CD14-positive monocyte (primary cell): ENCODE measurements around the gene HSPB3. TPM values are rescaled to one million over a fixed set of nuclear protein-coding genes. Genes with fewer than 3 reads are reported as not detected.

Source experiments
- DNase-seq, 3 donors: peaks; one replicate each; pipeline ENCODE4 v3.0.0-alpha.2; 2011 to 2022
- H2AFZ ChIP-seq: 2 replicates; pipeline ENCODE4 v1.6.0; 2012; ENCODE audit warnings: mild to moderate bottlenecking, low read depth, low read length, inconsistent platforms; ENCODE audit not compliant: insufficient read depth, poor library complexity, severe bottlenecking
- H3K27ac ChIP-seq, 2 donors: 1 replicate in 1 of 2; 2 replicates in 1 of 2; pipeline ENCODE4 v1.5.1; 2012 to 2013; ENCODE audit warnings: low read length in 2 of 2, control low read depth in 1 of 2, inconsistent platforms in 1 of 2, low read depth in 1 of 2, mild to moderate bottlenecking in 1 of 2
- H3K27me3 ChIP-seq, 2 donors: one replicate each; pipeline versions ENCODE4 v1.6.0 to v1.6.1; 2011 to 2013; ENCODE audit warnings: low read length in 2 of 2; ENCODE audit not compliant: control insufficient read depth in 2 of 2, insufficient read depth in 2 of 2
- H3K36me3 ChIP-seq, 2 donors: replicated peaks in 1 of 2; 1 replicate in 1 of 2; 2 replicates in 1 of 2; pipeline versions ENCODE4 v1.5.1 to v1.6.1; 2012 to 2013; ENCODE audit warnings: low read length in 2 of 2, control low read depth in 1 of 2, inconsistent platforms in 1 of 2, mild to moderate bottlenecking in 1 of 2; ENCODE audit not compliant: insufficient read depth in 2 of 2, control insufficient read depth in 1 of 2
- H3K4me1 ChIP-seq, 2 donors: 1 replicate in 1 of 2; 2 replicates in 1 of 2; pipeline versions ENCODE4 v1.5.1 to v1.6.1; 2012 to 2013; ENCODE audit warnings: low read length in 2 of 2, control low read depth in 1 of 2, inconsistent platforms in 1 of 2, mild to moderate bottlenecking in 1 of 2, moderate library complexity in 1 of 2; ENCODE audit not compliant: insufficient read depth in 2 of 2, control insufficient read depth in 1 of 2
- H3K4me2 ChIP-seq: replicated peaks from 2 replicates; pipeline ENCODE3; 2012; ENCODE audit warnings: low read length, moderate library complexity, mild to moderate bottlenecking; ENCODE audit not compliant: poor library complexity, severe bottlenecking; ENCODE audit errors: extremely low read depth
- H3K4me3 ChIP-seq, 3 experiments: fragments of 200-600 bp in 1 of 3; sonication (generic) in 1 of 3; replicated peaks in 1 of 3; 1 replicate in 2 of 3; 2 replicates in 1 of 3; pipeline ENCODE4 v1.5.1; 2011 to 2013; ENCODE audit warnings: low read length in 3 of 3, mild to moderate bottlenecking in 3 of 3, control low read depth in 2 of 3, low read depth in 2 of 3, inconsistent platforms in 1 of 3, moderate library complexity in 1 of 3
- H3K79me2 ChIP-seq: 2 replicates; pipeline ENCODE4 v1.6.0; 2012; ENCODE audit warnings: mild to moderate bottlenecking, control low read depth, inconsistent platforms, low read length, moderate library complexity; ENCODE audit not compliant: insufficient read depth
- H3K9ac ChIP-seq: 2 replicates; pipeline ENCODE4 v1.6.0; 2017; ENCODE audit warnings: low read length, mild to moderate bottlenecking; ENCODE audit not compliant: insufficient read depth, poor library complexity, severe bottlenecking
- H3K9me3 ChIP-seq, 2 donors: replicated peaks in 1 of 2; 1 replicate in 1 of 2; 2 replicates in 1 of 2; pipeline versions ENCODE4 v1.5.1 to v1.6.1; 2012 to 2013; ENCODE audit warnings: low read length in 2 of 2, control low read depth in 1 of 2; ENCODE audit not compliant: control insufficient read depth in 1 of 2, insufficient read depth in 1 of 2
- H4K20me1 ChIP-seq: 2 replicates; pipeline ENCODE4 v1.6.0; 2012; ENCODE audit warnings: mild to moderate bottlenecking, low read length, control low read depth, moderate library complexity; ENCODE audit not compliant: insufficient read depth
- H3K27ac Mint-ChIP-seq, 7 donors: one replicate each; pipeline ENCODE4 v1.8.0; 2020; ENCODE audit warnings: mild to moderate bottlenecking in 7 of 7, mixed read lengths in 7 of 7, moderate library complexity in 6 of 7, inconsistent platforms in 2 of 7
- H3K27me3 Mint-ChIP-seq, 3 donors: one replicate each; pipeline ENCODE4 v1.8.0; 2021 to 2022; ENCODE audit warnings: low read depth in 3 of 3, mild to moderate bottlenecking in 3 of 3, mixed read lengths in 3 of 3, moderate library complexity in 3 of 3, inconsistent platforms in 1 of 3
- H3K36me3 Mint-ChIP-seq, 2 donors: one replicate each; pipeline ENCODE4 v1.8.0; 2020; ENCODE audit warnings: mixed read lengths in 2 of 2, inconsistent platforms in 1 of 2, mild to moderate bottlenecking in 1 of 2
- H3K4me1 Mint-ChIP-seq: one replicate; pipeline ENCODE4 v1.8.0; 2020; ENCODE audit warnings: mild to moderate bottlenecking, mixed read lengths
- H3K4me3 Mint-ChIP-seq, 2 donors: one replicate each; pipeline ENCODE4 v1.8.0; 2020; ENCODE audit warnings: mild to moderate bottlenecking in 2 of 2, mixed read lengths in 2 of 2, moderate library complexity in 1 of 2
- H3K9me3 Mint-ChIP-seq, 7 donors: one replicate each; pipeline ENCODE4 v1.8.0; 2020 to 2022; ENCODE audit warnings: mixed read lengths in 7 of 7, mild to moderate bottlenecking in 6 of 7, moderate library complexity in 6 of 7, inconsistent platforms in 2 of 7
- WGBS: methylation state at CpG from one replicate; pipeline ENCODE4 v1.1.5; 2013; ENCODE audit warnings: missing lambda C conversion rate; ENCODE audit not compliant: insufficient coverage; 5-methylcytosine and 5-hydroxymethylcytosine counted together
- intact Hi-C, 2 donors: fragments of 100-400 bp; cut with micrococcal nuclease; formaldehyde crosslinking; loops; one replicate each; pipeline versions ENCODE4 v1.15.0 to v1.15.1; 2023
- polyA plus RNA-seq, 3 donors: library from polyadenylated mRNA; depleted of rRNA in 1 of 3; unstranded in 2 of 3; stranded (reverse) in 1 of 3; fragments of 300-500 nt in 2 of 3; fragments of >200 nt in 1 of 3; fragmentation: Illumina TruSeq in 2 of 3; gene quantifications; 1 replicate in 2 of 3; 2 replicates in 1 of 3; pipeline ENCODE4 v1.2.3, GENCODE V29; 2012 to 2021
- TF ChIP-seq, protein P1 (sequence below): fragments of 200-600 bp; IDR thresholded peaks from one replicate; pipeline ENCODE4 v1.8.0; 2022; ENCODE audit warnings: antibody characterized with exemption, mild to moderate bottlenecking

Gene HSPB3
- polyA plus RNA-seq, 3 donors: not detected

DNA sequence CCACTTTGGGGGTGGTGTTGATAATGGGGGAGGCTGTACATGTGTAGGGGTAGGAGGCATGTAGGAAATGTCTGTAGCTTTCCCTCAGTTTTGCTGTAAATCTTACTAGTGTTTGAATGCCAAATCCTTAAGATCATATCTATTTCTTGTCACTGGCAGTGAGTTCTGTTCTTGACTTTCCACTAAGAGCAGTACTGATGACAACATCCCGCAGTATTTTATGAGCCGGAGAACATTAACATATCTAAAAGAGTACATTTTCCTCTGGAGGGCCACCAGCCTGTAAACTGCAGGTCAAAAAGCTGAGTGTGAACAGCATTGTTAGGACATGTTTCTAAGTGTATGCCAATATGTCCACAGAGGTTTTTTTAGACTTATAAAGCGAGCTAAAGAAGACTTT, 2.5 kb upstream of the HSPB3 start:
- Histone ChIP-seq H3K27me3 (peaks cover 0 to 3% of the 10 kb centered on the region in 2 donors), H3K9me3 (no peaks in the 10 kb centered on the region), H3K27ac (no peak overlapping the region), H3K4me1 (no peaks in the 10 kb centered on the region), H2AFZ (no peak overlapping the region), H3K4me2 (no peak overlapping the region), H3K79me2 (no peaks in the 10 kb centered on the region), H4K20me1 (no peaks in the 10 kb centered on the region), H3K4me3 (no peak overlapping the region), H3K36me3 (no peaks in the 10 kb centered on the region), H3K9ac (no peak overlapping the region)
- no peak overlapping the region for H3K27ac Mint-ChIP-seq
- WGBS: no CpG with 5 or more reads among the region's 3 CpGs
- no peak for DNase-seq
- intact Hi-C loops: no loop called here
- H3K4me1 Mint-ChIP-seq: no peaks in the 10 kb centered on the region
- H3K9me3 Mint-ChIP-seq: no peaks in the 10 kb centered on the region
- TF ChIP-seq, protein P1, sequence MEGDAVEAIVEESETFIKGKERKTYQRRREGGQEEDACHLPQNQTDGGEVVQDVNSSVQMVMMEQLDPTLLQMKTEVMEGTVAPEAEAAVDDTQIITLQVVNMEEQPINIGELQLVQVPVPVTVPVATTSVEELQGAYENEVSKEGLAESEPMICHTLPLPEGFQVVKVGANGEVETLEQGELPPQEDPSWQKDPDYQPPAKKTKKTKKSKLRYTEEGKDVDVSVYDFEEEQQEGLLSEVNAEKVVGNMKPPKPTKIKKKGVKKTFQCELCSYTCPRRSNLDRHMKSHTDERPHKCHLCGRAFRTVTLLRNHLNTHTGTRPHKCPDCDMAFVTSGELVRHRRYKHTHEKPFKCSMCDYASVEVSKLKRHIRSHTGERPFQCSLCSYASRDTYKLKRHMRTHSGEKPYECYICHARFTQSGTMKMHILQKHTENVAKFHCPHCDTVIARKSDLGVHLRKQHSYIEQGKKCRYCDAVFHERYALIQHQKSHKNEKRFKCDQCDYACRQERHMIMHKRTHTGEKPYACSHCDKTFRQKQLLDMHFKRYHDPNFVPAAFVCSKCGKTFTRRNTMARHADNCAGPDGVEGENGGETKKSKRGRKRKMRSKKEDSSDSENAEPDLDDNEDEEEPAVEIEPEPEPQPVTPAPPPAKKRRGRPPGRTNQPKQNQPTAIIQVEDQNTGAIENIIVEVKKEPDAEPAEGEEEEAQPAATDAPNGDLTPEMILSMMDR: no peak
- H3K4me3 Mint-ChIP-seq: no peak overlapping the region
- peaks cover 1 to 9% (median 4%) of the 10 kb centered on the region in 3 donors for H3K27me3 Mint-ChIP-seq
- H3K36me3 Mint-ChIP-seq: no peaks in the 10 kb centered on the region

DNA sequence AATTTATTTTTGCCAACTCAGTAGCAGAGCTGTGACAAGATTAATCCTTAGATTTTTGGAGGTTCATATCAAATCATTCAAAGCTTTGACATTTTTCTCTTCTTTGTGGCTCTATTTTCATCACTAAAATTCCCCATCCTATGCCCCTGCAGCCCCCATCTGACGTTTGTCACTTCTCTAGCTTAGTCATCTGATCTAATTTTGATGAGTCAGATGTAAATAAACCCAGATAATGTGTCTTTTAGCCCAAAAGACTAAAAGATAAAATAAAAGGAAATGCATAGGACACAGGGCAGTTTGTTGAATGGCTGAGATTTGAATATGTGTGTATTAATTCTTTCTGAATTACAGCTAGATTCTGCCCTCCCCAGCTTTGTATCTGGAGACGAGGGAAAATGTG, 897 bp upstream of the HSPB3 start:
- H3K27ac Mint-ChIP-seq: no peak overlapping the region
- H3K27ac ChIP-seq: no peak overlapping the region
- no peaks in the 10 kb centered on the region for H3K36me3 Mint-ChIP-seq

More for the DNA sequence above, 897 bp upstream of the HSPB3 start:
- TF ChIP-seq, protein P1: no peak
- Histone ChIP-seq H3K4me2 (no peak overlapping the region), H2AFZ (no peak overlapping the region), H4K20me1 (no peaks in the 10 kb centered on the region), H3K9ac (no peak overlapping the region), H3K4me3 (no peak overlapping the region), H3K4me1 (no peaks in the 10 kb centered on the region), H3K27me3 (peaks cover 0 to 3% of the 10 kb centered on the region in 2 donors), H3K9me3 (no peaks in the 10 kb centered on the region), H3K79me2 (no peaks in the 10 kb centered on the region), H3K36me3 (no peaks in the 10 kb centered on the region)
- peaks cover 0 to 4% (median 2%) of the 10 kb centered on the region in 7 donors for H3K9me3 Mint-ChIP-seq
- no CpG with 5 or more reads among the region's 2 CpGs for WGBS
- H3K4me1 Mint-ChIP-seq: no peaks in the 10 kb centered on the region
- no peak for DNase-seq
- no peak overlapping the region for H3K4me3 Mint-ChIP-seq
- intact Hi-C loops: no loop called here
- peaks cover 3 to 6% (median 6%) of the 10 kb centered on the region in 3 donors for H3K27me3 Mint-ChIP-seq
